Measurements from ENCODE around the gene PRDM5. TPM values are rescaled to one million over a fixed set of nuclear protein-coding genes. Genes with fewer than 3 reads are reported as not detected.

PRDM5 gene
- total and polyA plus RNA-seq, 7 experiments from 2014 or later: 0.15 to 1.1 (median 0.54) TPM; not detected in 2

GRCh38 chr4:120775431-120775830, 147.1 kb downstream of the PRDM5 start:
- H3K27me3 ChIP-seq (ENCODE audit: control insufficient read depth in 2 of 2, insufficient read depth in 2 of 2, low read length in 2 of 2): no peaks in the 10 kb centered on the region
- Mint-ChIP-seq H3K4me1 (no peaks in the 10 kb centered on the region), H3K36me3 (no peaks in the 10 kb centered on the region), H3K27ac (no peak overlapping the region), H3K27me3 (no peaks in the 10 kb centered on the region), H3K9me3 (no peaks in the 10 kb centered on the region), H3K4me3 (no peak overlapping the region)
- H3K9me3 ChIP-seq (ENCODE audit: control insufficient read depth in 2 of 3, low read length in 3 of 3): no peaks in the 10 kb centered on the region
- DNase-seq: no peak
- H3K27ac ChIP-seq (ENCODE audit: low read depth, low read length): no peak overlapping the region
- no peaks in the 10 kb centered on the region for H3K4me1 ChIP-seq (ENCODE audit: control insufficient read depth in 2 of 2, insufficient read depth in 2 of 2, low read length in 2 of 2)
- no peaks in the 10 kb centered on the region for H3K36me3 ChIP-seq (ENCODE audit: control insufficient read depth in 2 of 3, insufficient read depth in 3 of 3, low read length in 3 of 3)
- intact Hi-C loops (cut with micrococcal nuclease): no loop called here
- ATAC-seq: no peak
- H3K4me3 ChIP-seq (ENCODE audit: low read length): no peak overlapping the region
- CTCF ChIA-PET: no interaction called here
- POLR2A ChIA-PET: no interaction called here

GRCh38 chr4:120773641-120774040, 148.9 kb downstream of the PRDM5 start:
- no peak overlapping the region for H3K27ac ChIP-seq (ENCODE audit: low read depth, low read length)
- no peak overlapping the region for H3K27ac Mint-ChIP-seq
- H3K4me1 ChIP-seq (ENCODE audit: control insufficient read depth in 2 of 2, insufficient read depth in 2 of 2, low read length in 2 of 2): no peaks in the 10 kb centered on the region
- no peaks in the 10 kb centered on the region for H3K36me3 Mint-ChIP-seq
- H3K36me3 ChIP-seq (ENCODE audit: control insufficient read depth in 2 of 3, insufficient read depth in 3 of 3, low read length in 3 of 3): no peaks in the 10 kb centered on the region
- no peak for DNase-seq
- H3K4me3 ChIP-seq (ENCODE audit: low read length): no peak overlapping the region
- no peaks in the 10 kb centered on the region for H3K27me3 Mint-ChIP-seq
- intact Hi-C loops (cut with micrococcal nuclease): no loop called here
- no peak overlapping the region for H3K4me3 Mint-ChIP-seq
- ChIA-PET POLR2A (no interaction called here), CTCF (no interaction called here)
- H3K9me3 ChIP-seq (ENCODE audit: control insufficient read depth in 2 of 3, low read length in 3 of 3): no peaks in the 10 kb centered on the region
- H3K4me1 Mint-ChIP-seq: no peaks in the 10 kb centered on the region
- no peak for ATAC-seq
- peaks cover 0 to 4% (median 0%) of the 10 kb centered on the region in 11 donors for H3K9me3 Mint-ChIP-seq
- H3K27me3 ChIP-seq (ENCODE audit: control insufficient read depth in 2 of 2, insufficient read depth in 2 of 2, low read length in 2 of 2): no peaks in the 10 kb centered on the region

- peaks cover 0 to 10% (median 0%) of the 10 kb centered on the region in 11 donors for H3K9me3 Mint-ChIP-seq
- ChIA-PET CTCF (no interaction called here), POLR2A (no interaction called here)
- Histone ChIP-seq H3K4me3 (ENCODE audit: low read length) (no peak overlapping the region), H3K9me3 (ENCODE audit: control insufficient read depth in 2 of 3, low read length in 3 of 3) (no peaks in the 10 kb centered on the region), H3K27me3 (ENCODE audit: control insufficient read depth in 2 of 2, insufficient read depth in 2 of 2, low read length in 2 of 2) (no peaks in the 10 kb centered on the region), H3K4me1 (ENCODE audit: control insufficient read depth in 2 of 2, insufficient read depth in 2 of 2, low read length in 2 of 2) (no peaks in the 10 kb centered on the region), H3K27ac (ENCODE audit: low read depth, low read length) (no peak overlapping the region), H3K36me3 (ENCODE audit: control insufficient read depth in 2 of 3, insufficient read depth in 3 of 3, low read length in 3 of 3) (no peaks in the 10 kb centered on the region)
- H3K4me3 Mint-ChIP-seq: no peak overlapping the region
- intact Hi-C loops (cut with micrococcal nuclease): no loop called here
- ATAC-seq (no peak), DNase-seq (no peak)
- peaks cover 0 to 4% (median 0%) of the 10 kb centered on the region in 5 donors for H3K27me3 Mint-ChIP-seq
- H3K27ac Mint-ChIP-seq: no peak overlapping the region
- H3K36me3 Mint-ChIP-seq: peaks cover 0 to 5% (median 4%) of the 10 kb centered on the region in 5 donors
- H3K4me1 Mint-ChIP-seq: no peaks in the 10 kb centered on the region
These were observed 150.6 kb downstream of the PRDM5 start for GRCh38 chr4:120771907-120772306.

- no peaks in the 10 kb centered on the region for H3K27me3 ChIP-seq (ENCODE audit: control insufficient read depth in 2 of 2, insufficient read depth in 2 of 2, low read length in 2 of 2)
- H3K4me1 Mint-ChIP-seq: no peaks in the 10 kb centered on the region
- ChIA-PET CTCF (no interaction called here), POLR2A (no interaction called here)
- no peaks in the 10 kb centered on the region for H3K9me3 ChIP-seq (ENCODE audit: control insufficient read depth in 2 of 3, low read length in 3 of 3)
- H3K4me1 ChIP-seq (ENCODE audit: control insufficient read depth in 2 of 2, insufficient read depth in 2 of 2, low read length in 2 of 2): no peaks in the 10 kb centered on the region
- H3K27me3 Mint-ChIP-seq: peaks cover 0 to 4% (median 0%) of the 10 kb centered on the region in 5 donors
- no peak overlapping the region for H3K27ac Mint-ChIP-seq
- H3K4me3 Mint-ChIP-seq: no peak overlapping the region
- H3K4me3 ChIP-seq (ENCODE audit: low read length): no peak overlapping the region
- DNase-seq: no peak
- H3K36me3 ChIP-seq (ENCODE audit: control insufficient read depth in 2 of 3, insufficient read depth in 3 of 3, low read length in 3 of 3): no peaks in the 10 kb centered on the region
- intact Hi-C loops (cut with micrococcal nuclease): no loop called here
- H3K36me3 Mint-ChIP-seq: peaks cover 0 to 8% (median 4%) of the 10 kb centered on the region in 5 donors
- no peak overlapping the region for H3K27ac ChIP-seq (ENCODE audit: low read depth, low read length)
- ATAC-seq: no peak
- H3K9me3 Mint-ChIP-seq: peaks cover 0 to 13% (median 0%) of the 10 kb centered on the region in 11 donors
These were observed 151.6 kb downstream of the PRDM5 start for GRCh38 chr4:120770897-120771296.

DNA sequence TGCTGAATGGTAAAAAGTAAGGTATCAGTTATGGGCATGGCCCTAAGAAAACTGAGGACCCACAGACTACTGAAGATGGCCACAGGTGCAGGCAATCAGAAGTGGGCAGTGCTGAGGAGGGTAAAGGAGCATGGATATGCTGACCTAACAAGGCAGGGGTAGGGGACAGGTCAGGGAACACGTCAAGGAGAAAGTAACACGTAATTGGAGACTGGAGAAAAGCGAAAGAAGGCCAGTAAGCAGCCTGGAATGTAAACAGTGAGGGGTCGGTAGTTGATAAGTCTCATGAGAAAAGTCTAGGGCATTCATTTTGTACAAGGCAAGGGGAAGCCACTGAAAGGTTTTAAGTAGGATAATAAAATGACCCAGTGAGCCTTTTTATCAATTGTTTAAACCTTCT, 153.3 kb downstream of the PRDM5 start:
- no peaks in the 10 kb centered on the region for H3K4me1 ChIP-seq (ENCODE audit: control insufficient read depth in 2 of 2, insufficient read depth in 2 of 2, low read length in 2 of 2)
- ATAC-seq (no peak), DNase-seq (no peak)
- peaks cover 0 to 8% (median 4%) of the 10 kb centered on the region in 5 donors for H3K36me3 Mint-ChIP-seq
- H3K27me3 Mint-ChIP-seq: peaks cover 0 to 4% (median 0%) of the 10 kb centered on the region in 5 donors
- no peak overlapping the region for H3K4me3 ChIP-seq (ENCODE audit: low read length)
- no peak overlapping the region for H3K27ac ChIP-seq (ENCODE audit: low read depth, low read length)
- H3K4me3 Mint-ChIP-seq: no peak overlapping the region
- intact Hi-C loops (cut with micrococcal nuclease): no loop called here
- H3K9me3 ChIP-seq (ENCODE audit: control insufficient read depth in 2 of 3, low read length in 3 of 3): no peaks in the 10 kb centered on the region
- no peaks in the 10 kb centered on the region for H3K36me3 ChIP-seq (ENCODE audit: control insufficient read depth in 2 of 3, insufficient read depth in 3 of 3, low read length in 3 of 3)
- H3K9me3 Mint-ChIP-seq: peaks cover 0 to 13% (median 0%) of the 10 kb centered on the region in 11 donors
- ChIA-PET POLR2A (no interaction called here), CTCF (no interaction called here)
- H3K27me3 ChIP-seq (ENCODE audit: control insufficient read depth in 2 of 2, insufficient read depth in 2 of 2, low read length in 2 of 2): no peaks in the 10 kb centered on the region
- H3K27ac Mint-ChIP-seq: no peak overlapping the region
- H3K4me1 Mint-ChIP-seq: no peaks in the 10 kb centered on the region

GRCh38 chr4:120765260-120765680, 157.3 kb downstream of the PRDM5 start:
- no peak overlapping the region for H3K27ac Mint-ChIP-seq
- peaks cover 0 to 8% (median 4%) of the 10 kb centered on the region in 5 donors for H3K36me3 Mint-ChIP-seq
- H3K9me3 ChIP-seq (ENCODE audit: control insufficient read depth in 2 of 3, low read length in 3 of 3): no peaks in the 10 kb centered on the region
- no peak overlapping the region for H3K4me3 Mint-ChIP-seq
- H3K27me3 Mint-ChIP-seq: peaks cover 0 to 10% (median 2%) of the 10 kb centered on the region in 5 donors
- ATAC-seq (no peak), DNase-seq (no peak)
- no peak overlapping the region for H3K4me3 ChIP-seq (ENCODE audit: low read length)
- H3K9me3 Mint-ChIP-seq: peaks cover 0 to 13% (median 0%) of the 10 kb centered on the region in 11 donors
- no peaks in the 10 kb centered on the region for H3K4me1 ChIP-seq (ENCODE audit: control insufficient read depth in 2 of 2, insufficient read depth in 2 of 2, low read length in 2 of 2)
- CTCF ChIA-PET: no interaction called here
- H3K4me1 Mint-ChIP-seq: no peaks in the 10 kb centered on the region
- H3K27ac ChIP-seq (ENCODE audit: low read depth, low read length): no peak overlapping the region
- POLR2A ChIA-PET: no interaction called here
- intact Hi-C loops (cut with micrococcal nuclease): no loop called here
- H3K27me3 ChIP-seq (ENCODE audit: control insufficient read depth in 2 of 2, insufficient read depth in 2 of 2, low read length in 2 of 2): no peaks in the 10 kb centered on the region
- no peaks in the 10 kb centered on the region for H3K36me3 ChIP-seq (ENCODE audit: control insufficient read depth in 2 of 3, insufficient read depth in 3 of 3, low read length in 3 of 3)

GRCh38 chr4:120763650-120764049, 158.9 kb downstream of the PRDM5 start:
- Histone ChIP-seq H3K4me1 (ENCODE audit: control insufficient read depth in 2 of 2, insufficient read depth in 2 of 2, low read length in 2 of 2) (no peaks in the 10 kb centered on the region), H3K27me3 (ENCODE audit: control insufficient read depth in 2 of 2, insufficient read depth in 2 of 2, low read length in 2 of 2) (no peaks in the 10 kb centered on the region), H3K36me3 (ENCODE audit: control insufficient read depth in 2 of 3, insufficient read depth in 3 of 3, low read length in 3 of 3) (no peaks in the 10 kb centered on the region), H3K27ac (ENCODE audit: low read depth, low read length) (no peak overlapping the region), H3K4me3 (ENCODE audit: low read length) (no peak overlapping the region), H3K9me3 (ENCODE audit: control insufficient read depth in 2 of 3, low read length in 3 of 3) (no peaks in the 10 kb centered on the region)
- Mint-ChIP-seq H3K36me3 (peaks cover 0 to 8% (median 4%) of the 10 kb centered on the region in 5 donors), H3K4me3 (no peak overlapping the region), H3K4me1 (no peaks in the 10 kb centered on the region), H3K27ac (no peak overlapping the region), H3K9me3 (peaks cover 0 to 8% (median 0%) of the 10 kb centered on the region in 11 donors), H3K27me3 (peaks cover 0 to 10% (median 2%) of the 10 kb centered on the region in 5 donors)
- DNase-seq (no peak), ATAC-seq (no peak)
- ChIA-PET CTCF (no interaction called here), POLR2A (no interaction called here)
- intact Hi-C loops (cut with micrococcal nuclease): no loop called here

Measured in naive thymus-derived CD4-positive, alpha-beta T cell (primary cell).